GM12801 (cell line): ENCODE measurements around the gene CGNL1.

Experiments used
- TF ChIP-seq, protein P1 (sequence below): IDR thresholded peaks from one replicate; pipeline ENCODE4 v1.5.1; 2011; ENCODE audit warnings: control low read depth; ENCODE audit not compliant: insufficient read length; ENCODE audit errors: extremely low read depth

The CGNL1 gene

DNA sequence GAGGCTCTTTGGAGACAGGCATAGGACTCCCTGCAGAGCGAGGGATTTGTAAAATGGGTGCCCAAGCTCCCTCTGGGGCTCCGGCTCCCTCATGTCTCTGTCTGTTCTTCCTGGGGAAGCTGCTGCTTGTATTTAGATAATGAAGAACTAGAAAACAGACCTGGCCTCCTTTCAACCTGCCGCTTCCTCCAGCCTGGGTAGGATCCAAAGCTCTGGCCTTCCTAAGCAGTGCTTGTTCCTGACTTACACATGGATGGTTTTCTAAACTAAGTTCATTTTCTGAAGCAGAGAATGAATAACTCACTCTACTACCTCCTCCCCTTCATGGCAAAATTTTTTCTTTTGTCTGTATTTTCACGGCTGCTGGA is 178.5 kb downstream of the CGNL1 start:
- TF ChIP-seq, protein P1, sequence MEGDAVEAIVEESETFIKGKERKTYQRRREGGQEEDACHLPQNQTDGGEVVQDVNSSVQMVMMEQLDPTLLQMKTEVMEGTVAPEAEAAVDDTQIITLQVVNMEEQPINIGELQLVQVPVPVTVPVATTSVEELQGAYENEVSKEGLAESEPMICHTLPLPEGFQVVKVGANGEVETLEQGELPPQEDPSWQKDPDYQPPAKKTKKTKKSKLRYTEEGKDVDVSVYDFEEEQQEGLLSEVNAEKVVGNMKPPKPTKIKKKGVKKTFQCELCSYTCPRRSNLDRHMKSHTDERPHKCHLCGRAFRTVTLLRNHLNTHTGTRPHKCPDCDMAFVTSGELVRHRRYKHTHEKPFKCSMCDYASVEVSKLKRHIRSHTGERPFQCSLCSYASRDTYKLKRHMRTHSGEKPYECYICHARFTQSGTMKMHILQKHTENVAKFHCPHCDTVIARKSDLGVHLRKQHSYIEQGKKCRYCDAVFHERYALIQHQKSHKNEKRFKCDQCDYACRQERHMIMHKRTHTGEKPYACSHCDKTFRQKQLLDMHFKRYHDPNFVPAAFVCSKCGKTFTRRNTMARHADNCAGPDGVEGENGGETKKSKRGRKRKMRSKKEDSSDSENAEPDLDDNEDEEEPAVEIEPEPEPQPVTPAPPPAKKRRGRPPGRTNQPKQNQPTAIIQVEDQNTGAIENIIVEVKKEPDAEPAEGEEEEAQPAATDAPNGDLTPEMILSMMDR, result no peak

DNA sequence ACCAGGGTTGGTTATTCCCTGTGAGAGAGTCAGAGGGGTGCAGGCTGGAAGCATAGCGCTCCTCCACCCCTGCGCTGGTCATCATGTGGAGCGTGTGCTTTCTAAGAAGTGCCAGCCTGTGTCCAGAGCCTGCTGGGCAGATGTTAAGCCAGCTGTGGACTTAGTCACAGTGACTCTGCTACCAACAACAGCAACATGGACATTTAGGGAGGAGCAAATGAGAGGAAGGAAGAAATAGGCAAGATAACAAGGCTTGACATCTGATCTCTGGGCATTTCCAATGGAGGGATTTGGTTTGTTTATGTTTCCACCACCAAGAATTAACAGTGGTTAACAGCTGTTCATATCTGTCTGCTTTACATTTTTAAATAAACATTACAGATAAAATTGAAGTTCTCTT is 179.0 kb downstream of the CGNL1 start:
- TF ChIP-seq, protein P1, result no peak

- TF ChIP-seq, protein P1, result no peak
These were observed 179.7 kb downstream of the CGNL1 start for GRCh38 chr15:57556040-57556439.

- TF ChIP-seq, protein P1, result no peak
These were observed 181.0 kb downstream of the CGNL1 start for GRCh38 chr15:57557267-57557666.

GRCh38 chr15:57557810-57558209 is 181.5 kb downstream of the CGNL1 start:
- TF ChIP-seq, protein P1, result no peak

- TF ChIP-seq, protein P1, result no peak
These were observed 183.6 kb downstream of the CGNL1 start for GRCh38 chr15:57559875-57560274.

DNA sequence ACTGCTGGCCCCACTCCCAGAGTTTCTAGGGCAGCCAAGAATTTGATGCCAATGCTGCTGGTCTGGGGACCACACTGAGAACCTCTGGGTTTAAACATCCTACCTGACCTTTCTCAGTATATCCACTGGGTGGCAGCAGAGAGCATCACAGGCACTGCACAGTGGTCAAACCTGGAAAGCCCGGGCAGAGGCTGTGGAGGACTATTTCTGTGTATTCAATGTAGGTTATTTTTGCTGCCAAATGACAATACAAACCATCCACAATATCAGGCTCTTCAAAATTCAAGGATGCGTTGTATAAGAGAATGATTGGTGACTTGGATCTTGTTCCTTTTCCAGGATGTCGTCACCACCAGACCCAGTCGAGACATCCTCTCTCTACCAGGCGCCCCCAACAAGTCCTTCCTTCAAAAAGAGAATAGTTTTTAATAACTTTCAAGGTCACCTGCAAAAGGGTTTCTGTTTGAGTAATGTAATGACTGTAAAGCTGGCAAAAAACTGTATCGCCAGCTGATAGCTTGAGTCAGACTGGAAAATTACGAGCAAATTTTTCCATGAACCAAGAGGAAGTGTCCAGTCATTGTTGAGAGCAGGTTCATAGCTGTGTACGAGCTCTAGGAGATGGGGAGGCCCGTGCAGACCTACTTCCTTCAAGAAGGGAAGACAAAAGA is 184.9 kb downstream of the CGNL1 start:
- TF ChIP-seq, protein P1, result peak; percentile 17
